Brain microvascular endothelial cell (primary cell): Measurements from ENCODE around the gene ATP2A3.

Experiments used
- DNase-seq: peaks from one replicate; pipeline ENCODE4 v3.0.0-alpha.2; 2020
- H3K27ac ChIP-seq: fragments of 250-450 bp; sonication (Bioruptor Pico); 2 replicates; pipeline ENCODE4 v1.5.1; 2020; ENCODE audit warnings: mild to moderate bottlenecking, moderate library complexity
- H3K27me3 ChIP-seq: fragments of 250-450 bp; sonication (Bioruptor Pico); replicated peaks from 2 replicates; pipeline ENCODE4 v1.5.1; 2020; ENCODE audit warnings: mild to moderate bottlenecking
- H3K36me3 ChIP-seq: fragments of 250-450 bp; sonication (Bioruptor Pico); replicated peaks from 2 replicates; pipeline ENCODE4 v1.5.1; 2020; ENCODE audit warnings: mild to moderate bottlenecking
- H3K4me3 ChIP-seq: 2 replicates; pipeline ENCODE4 v1.5.1; 2011; ENCODE audit warnings: low read depth, mild to moderate bottlenecking, control low read depth, low read length, moderate library complexity
- in situ Hi-C: cut with HindIII; loops from 2 replicates; pipeline ENCODE4 v1.10.0; 2017; ENCODE audit warnings: low sequenced_read_pairs, low pct_ligation_motif_present
- TF ChIP-seq, protein P1 (sequence below): IDR thresholded peaks from 2 replicates; pipeline ENCODE4 v1.5.1; 2011; ENCODE audit warnings: low read depth, mild to moderate bottlenecking, moderate library complexity, low read length, control low read depth, inconsistent platforms; ENCODE audit errors: missing control alignments

The ATP2A3 gene

GRCh38 chr17:3929181-3929580 lies 35.1 kb downstream of the ATP2A3 start:
- Histone ChIP-seq H3K36me3 (no peaks in the 10 kb centered on the region), H3K27me3 (no peaks in the 10 kb centered on the region), H3K27ac (no peak overlapping the region), H3K4me3 (no peak overlapping the region)
- no peak for DNase-seq
- in situ Hi-C loops: no loop called here
- TF ChIP-seq, protein P1, sequence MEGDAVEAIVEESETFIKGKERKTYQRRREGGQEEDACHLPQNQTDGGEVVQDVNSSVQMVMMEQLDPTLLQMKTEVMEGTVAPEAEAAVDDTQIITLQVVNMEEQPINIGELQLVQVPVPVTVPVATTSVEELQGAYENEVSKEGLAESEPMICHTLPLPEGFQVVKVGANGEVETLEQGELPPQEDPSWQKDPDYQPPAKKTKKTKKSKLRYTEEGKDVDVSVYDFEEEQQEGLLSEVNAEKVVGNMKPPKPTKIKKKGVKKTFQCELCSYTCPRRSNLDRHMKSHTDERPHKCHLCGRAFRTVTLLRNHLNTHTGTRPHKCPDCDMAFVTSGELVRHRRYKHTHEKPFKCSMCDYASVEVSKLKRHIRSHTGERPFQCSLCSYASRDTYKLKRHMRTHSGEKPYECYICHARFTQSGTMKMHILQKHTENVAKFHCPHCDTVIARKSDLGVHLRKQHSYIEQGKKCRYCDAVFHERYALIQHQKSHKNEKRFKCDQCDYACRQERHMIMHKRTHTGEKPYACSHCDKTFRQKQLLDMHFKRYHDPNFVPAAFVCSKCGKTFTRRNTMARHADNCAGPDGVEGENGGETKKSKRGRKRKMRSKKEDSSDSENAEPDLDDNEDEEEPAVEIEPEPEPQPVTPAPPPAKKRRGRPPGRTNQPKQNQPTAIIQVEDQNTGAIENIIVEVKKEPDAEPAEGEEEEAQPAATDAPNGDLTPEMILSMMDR: no peak

- H3K36me3 ChIP-seq: no peaks in the 10 kb centered on the region
- in situ Hi-C loops: no loop called here
- H3K27ac ChIP-seq: no peak overlapping the region
- no peak for DNase-seq
- no peak overlapping the region for H3K4me3 ChIP-seq
- H3K27me3 ChIP-seq: no peaks in the 10 kb centered on the region
- TF ChIP-seq, protein P1: no peak
Observed at GRCh38 chr17:3928406-3928805, 35.8 kb downstream of the ATP2A3 start.

DNA sequence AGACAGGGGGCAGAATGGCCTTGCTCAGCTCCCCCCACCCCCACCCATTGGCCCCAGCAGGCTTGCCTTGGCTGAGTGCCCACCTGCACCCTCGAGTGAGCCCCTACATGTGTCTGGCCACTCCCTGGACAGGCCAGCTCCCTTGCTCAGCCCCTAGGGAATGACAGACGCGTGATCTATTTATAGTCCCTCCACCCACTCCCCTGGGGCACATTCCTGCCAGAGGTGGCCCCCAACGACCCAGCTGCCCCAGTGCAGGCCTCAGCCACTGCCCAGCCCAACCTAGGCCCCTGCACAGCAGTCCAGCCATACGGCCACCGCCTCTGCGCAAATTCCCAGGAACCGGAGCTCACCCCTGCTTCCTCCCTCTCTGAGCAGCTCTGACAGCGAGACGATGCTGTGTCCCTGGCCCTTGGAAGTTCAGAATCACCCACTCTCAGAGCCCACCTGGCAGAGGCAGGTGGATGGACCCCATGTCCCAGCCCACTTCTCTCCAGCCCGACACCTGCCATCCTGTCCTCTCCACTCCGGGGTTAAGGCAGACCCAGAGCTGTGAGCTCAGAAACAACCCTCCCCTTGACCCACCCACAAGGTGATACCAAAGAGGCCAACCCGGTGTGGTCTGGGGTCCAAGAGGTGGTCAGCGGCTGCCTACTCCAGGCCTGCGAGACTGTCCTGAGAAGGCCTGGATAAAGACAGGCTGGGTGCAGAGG lies 36.5 kb downstream of the ATP2A3 start:
- in situ Hi-C loops: no loop called here
- Histone ChIP-seq H3K36me3 (no peaks in the 10 kb centered on the region), H3K27ac (no peak overlapping the region)

DNA sequence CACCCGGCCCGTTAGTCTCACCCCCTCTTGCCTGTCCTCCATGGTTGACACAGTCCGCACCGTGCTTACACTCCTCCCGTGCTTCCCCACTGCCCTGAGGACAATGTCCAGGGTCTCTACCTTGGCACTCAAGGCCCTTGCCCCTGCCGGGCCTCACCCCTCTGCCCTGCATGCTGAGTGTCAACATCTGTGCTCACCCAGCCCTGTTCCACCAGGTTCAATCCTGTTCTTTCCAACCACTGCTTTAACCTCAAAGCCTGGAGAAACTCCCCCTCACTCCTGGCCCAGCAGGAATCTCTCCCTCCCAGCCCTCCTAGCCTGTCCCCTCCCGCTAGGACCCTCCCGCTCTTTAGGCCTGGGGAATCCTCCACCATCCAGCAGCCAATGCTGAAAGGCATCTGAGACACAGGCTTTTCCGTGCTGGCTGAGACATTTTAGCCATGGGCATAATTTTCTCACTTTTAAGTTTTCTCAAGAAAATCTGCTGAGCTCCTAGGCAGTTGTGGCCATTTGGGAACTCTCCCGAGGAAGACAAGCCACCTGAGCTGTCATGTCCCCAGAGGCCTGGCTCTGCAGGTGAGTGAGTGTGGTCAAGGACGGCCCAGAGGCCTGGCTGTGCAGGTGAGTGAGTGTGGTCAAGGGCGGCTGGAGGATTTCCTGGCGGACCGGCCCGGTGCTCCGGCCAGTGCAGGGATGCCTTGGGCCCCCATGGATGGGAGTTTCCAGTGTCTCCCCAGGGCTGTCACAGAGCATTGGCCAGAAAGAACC lies 37.2 kb downstream of the ATP2A3 start:
- H3K36me3 ChIP-seq: no peaks in the 10 kb centered on the region
- no peak overlapping the region for H3K27ac ChIP-seq

More for the DNA sequence above, 36.5 kb downstream of the ATP2A3 start:
- no peak for DNase-seq
- TF ChIP-seq, protein P1: no peak
- Histone ChIP-seq H3K27me3 (no peaks in the 10 kb centered on the region), H3K4me3 (no peak overlapping the region)

GRCh38 chr17:3925684-3926485 lies 38.4 kb downstream of the ATP2A3 start:
- no peak for DNase-seq
- TF ChIP-seq, protein P1: no peak
- H3K4me3 ChIP-seq: no peak overlapping the region
- no peaks in the 10 kb centered on the region for H3K27me3 ChIP-seq
- H3K36me3 ChIP-seq: no peaks in the 10 kb centered on the region
- in situ Hi-C loops: no loop called here
- H3K27ac ChIP-seq: no peak overlapping the region

More for the DNA sequence above, 37.2 kb downstream of the ATP2A3 start:
- in situ Hi-C loops: no loop called here
- TF ChIP-seq, protein P1: no peak
- no peak overlapping the region for H3K4me3 ChIP-seq
- H3K27me3 ChIP-seq: no peaks in the 10 kb centered on the region
- no peak for DNase-seq
